ENCODE results near the gene LAMC3. TPM values are rescaled to one million over a fixed set of nuclear protein-coding genes. Genes with fewer than 3 reads are reported as not detected.

The LAMC3 gene
- total RNA-seq, 1 donor from 2014 or later: 1.0 TPM

DNA sequence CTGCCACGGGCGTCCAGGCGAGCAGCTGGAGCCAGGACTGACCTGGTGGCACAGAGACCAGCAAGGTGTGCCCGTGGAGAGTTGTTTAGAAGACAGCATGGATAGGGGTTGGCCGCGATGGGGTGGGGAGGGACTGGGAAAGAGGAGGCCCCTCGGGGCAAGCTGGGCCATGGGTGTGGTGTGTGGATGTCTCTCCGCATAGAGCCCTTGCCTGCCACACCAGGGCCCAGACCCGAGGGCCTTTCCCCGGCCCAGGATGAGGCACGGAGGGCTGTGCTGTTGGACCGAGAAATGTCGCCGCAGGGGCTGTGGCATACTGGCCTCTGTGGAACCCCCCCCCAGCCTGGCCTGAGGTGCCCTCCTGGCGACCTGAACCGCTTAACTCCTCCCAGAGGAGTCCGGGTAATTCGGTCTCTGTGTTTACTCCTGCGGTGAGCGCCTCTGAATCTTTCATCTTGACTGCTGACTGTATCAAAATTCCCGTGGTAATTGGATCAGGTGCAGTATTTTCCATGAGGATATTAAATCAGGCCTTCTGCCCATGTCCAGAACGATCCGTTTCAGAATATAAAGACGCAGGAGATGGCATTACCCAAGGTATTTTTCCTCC lies 22.5 kb upstream of the LAMC3 start:
- Mint-ChIP-seq H3K4me1 (ENCODE audit: unreplicated experiment) (peaks cover 7% of the 10 kb centered on the region), H3K9me3 (ENCODE audit: unreplicated experiment) (no peaks in the 10 kb centered on the region), H3K4me3 (ENCODE audit: unreplicated experiment) (no peak overlapping the region), H3K36me3 (ENCODE audit: unreplicated experiment) (no peaks in the 10 kb centered on the region), H3K27me3 (ENCODE audit: unreplicated experiment) (peaks cover 13% of the 10 kb centered on the region), H3K27ac (ENCODE audit: unreplicated experiment) (no peak overlapping the region)
- DNase-seq (ENCODE audit: extremely low spot score, unreplicated experiment): no peak
- TF ChIP-seq CTCF (IDR thresholded peaks at IDR 0.05): no peak

- Mint-ChIP-seq H3K9me3 (ENCODE audit: unreplicated experiment) (no peaks in the 10 kb centered on the region), H3K4me3 (ENCODE audit: unreplicated experiment) (no peak overlapping the region), H3K27me3 (ENCODE audit: unreplicated experiment) (peaks cover 11% of the 10 kb centered on the region), H3K27ac (ENCODE audit: unreplicated experiment) (no peak overlapping the region), H3K36me3 (ENCODE audit: unreplicated experiment) (no peaks in the 10 kb centered on the region), H3K4me1 (ENCODE audit: unreplicated experiment) (peaks cover 13% of the 10 kb centered on the region)
- no peak for DNase-seq (ENCODE audit: extremely low spot score, unreplicated experiment)
- TF ChIP-seq CTCF (IDR thresholded peaks at IDR 0.05): no peak
Measured at GRCh38 chr9:130987054-130987453, 21.9 kb upstream of the LAMC3 start.

GRCh38 chr9:130987738-130988399 lies 21.1 kb upstream of the LAMC3 start:
- Mint-ChIP-seq H3K27me3 (ENCODE audit: unreplicated experiment) (peaks cover 9% of the 10 kb centered on the region), H3K4me3 (ENCODE audit: unreplicated experiment) (no peak overlapping the region), H3K36me3 (ENCODE audit: unreplicated experiment) (no peaks in the 10 kb centered on the region), H3K27ac (ENCODE audit: unreplicated experiment) (no peak overlapping the region), H3K4me1 (ENCODE audit: unreplicated experiment) (peaks cover 18% of the 10 kb centered on the region), H3K9me3 (ENCODE audit: unreplicated experiment) (no peaks in the 10 kb centered on the region)
- no peak for DNase-seq (ENCODE audit: extremely low spot score, unreplicated experiment)
- no peak for TF ChIP-seq CTCF (IDR thresholded peaks at IDR 0.05)

GRCh38 chr9:130988400-130988747 lies 20.6 kb upstream of the LAMC3 start:
- Mint-ChIP-seq H3K27ac (ENCODE audit: unreplicated experiment) (no peak overlapping the region), H3K9me3 (ENCODE audit: unreplicated experiment) (no peaks in the 10 kb centered on the region), H3K4me1 (ENCODE audit: unreplicated experiment) (peaks cover 18% of the 10 kb centered on the region), H3K27me3 (ENCODE audit: unreplicated experiment) (peaks cover 9% of the 10 kb centered on the region), H3K36me3 (ENCODE audit: unreplicated experiment) (no peaks in the 10 kb centered on the region), H3K4me3 (ENCODE audit: unreplicated experiment) (no peak overlapping the region)
- no peak for TF ChIP-seq CTCF (IDR thresholded peaks at IDR 0.05)
- no peak for DNase-seq (ENCODE audit: extremely low spot score, unreplicated experiment)

DNA sequence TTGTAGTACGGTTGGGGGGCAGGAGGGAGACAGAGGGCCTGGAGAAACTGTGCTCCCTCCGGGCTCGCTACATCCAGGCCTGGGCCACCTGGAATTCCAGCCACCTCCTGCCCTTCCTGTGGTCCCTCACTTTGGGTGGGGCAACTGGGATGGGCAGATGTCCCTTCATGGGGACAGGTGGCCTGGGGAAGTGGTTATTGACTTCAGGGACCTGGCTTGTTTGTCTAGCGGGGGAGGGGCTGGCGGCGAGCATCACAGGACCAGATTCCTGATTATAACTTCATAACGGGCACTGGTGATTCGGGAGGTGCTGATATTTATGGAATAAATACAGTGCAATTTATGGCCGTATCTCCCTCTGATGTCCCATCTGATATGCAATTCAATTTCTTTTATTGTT lies 20.1 kb upstream of the LAMC3 start:
- Mint-ChIP-seq H3K4me1 (ENCODE audit: unreplicated experiment) (peaks cover 18% of the 10 kb centered on the region), H3K27ac (ENCODE audit: unreplicated experiment) (no peak overlapping the region), H3K9me3 (ENCODE audit: unreplicated experiment) (no peaks in the 10 kb centered on the region), H3K4me3 (ENCODE audit: unreplicated experiment) (no peak overlapping the region), H3K27me3 (ENCODE audit: unreplicated experiment) (peaks cover 9% of the 10 kb centered on the region), H3K36me3 (ENCODE audit: unreplicated experiment) (no peaks in the 10 kb centered on the region)
- DNase-seq (ENCODE audit: extremely low spot score, unreplicated experiment): no peak
- no peak for TF ChIP-seq CTCF (IDR thresholded peaks at IDR 0.05)
